22Rv1 (cell line): ENCODE measurements around the gene TPPP.

Experiments
- H3K27ac ChIP-seq: fragments of 450-650 bp; 2 replicates; pipeline ENCODE4 v1.5.1; 2017
- ZFX ChIP-seq: fragments of 450-650 bp; IDR thresholded peaks from 2 replicates; pipeline ENCODE4 v1.6.1; 2017; ENCODE audit warnings: antibody characterized with exemption, borderline replicate concordance
- TF ChIP-seq, protein P1 (sequence below): fragments of 450-650 bp; IDR thresholded peaks from 2 replicates; pipeline ENCODE4 v1.5.1; 2017; ENCODE audit warnings: mild to moderate bottlenecking

TPPP gene

DNA sequence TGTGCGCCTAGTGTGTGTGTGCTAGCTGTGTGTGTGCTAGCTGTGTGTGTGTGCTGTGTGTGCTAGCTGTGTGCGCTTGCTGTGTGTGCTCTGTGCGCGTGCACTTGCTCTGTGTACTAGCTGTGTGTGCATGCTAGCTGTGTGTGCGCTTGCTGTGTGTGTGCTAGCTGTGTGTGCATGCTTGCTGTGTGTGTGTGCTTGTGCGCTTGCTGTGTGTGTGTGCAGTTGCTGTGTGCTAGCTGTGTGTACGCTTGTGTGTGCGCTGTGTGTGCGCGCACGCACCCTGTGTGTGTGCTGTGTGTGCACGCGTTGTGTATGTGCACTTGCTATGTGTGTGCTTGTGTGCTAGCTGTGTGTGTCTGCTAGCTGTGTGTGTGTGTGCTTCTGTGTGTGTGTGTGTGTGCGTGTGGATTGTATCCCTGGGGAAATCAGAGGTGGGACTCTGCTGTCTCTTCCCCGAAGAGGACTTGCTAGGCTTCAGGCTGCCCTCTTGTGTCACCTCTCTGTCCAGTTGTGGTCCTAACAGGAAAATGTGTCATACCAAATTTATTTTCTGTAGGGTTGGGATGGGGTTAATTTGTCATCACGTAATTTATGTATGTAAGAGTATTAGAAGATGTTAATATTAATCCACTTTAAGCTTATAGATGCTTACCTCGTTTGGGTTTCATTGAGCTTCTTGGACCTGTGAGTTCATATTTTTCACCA lies 38.9 kb downstream of the TPPP start:
- no peak for TF ChIP-seq ZFX
- TF ChIP-seq, protein P1, sequence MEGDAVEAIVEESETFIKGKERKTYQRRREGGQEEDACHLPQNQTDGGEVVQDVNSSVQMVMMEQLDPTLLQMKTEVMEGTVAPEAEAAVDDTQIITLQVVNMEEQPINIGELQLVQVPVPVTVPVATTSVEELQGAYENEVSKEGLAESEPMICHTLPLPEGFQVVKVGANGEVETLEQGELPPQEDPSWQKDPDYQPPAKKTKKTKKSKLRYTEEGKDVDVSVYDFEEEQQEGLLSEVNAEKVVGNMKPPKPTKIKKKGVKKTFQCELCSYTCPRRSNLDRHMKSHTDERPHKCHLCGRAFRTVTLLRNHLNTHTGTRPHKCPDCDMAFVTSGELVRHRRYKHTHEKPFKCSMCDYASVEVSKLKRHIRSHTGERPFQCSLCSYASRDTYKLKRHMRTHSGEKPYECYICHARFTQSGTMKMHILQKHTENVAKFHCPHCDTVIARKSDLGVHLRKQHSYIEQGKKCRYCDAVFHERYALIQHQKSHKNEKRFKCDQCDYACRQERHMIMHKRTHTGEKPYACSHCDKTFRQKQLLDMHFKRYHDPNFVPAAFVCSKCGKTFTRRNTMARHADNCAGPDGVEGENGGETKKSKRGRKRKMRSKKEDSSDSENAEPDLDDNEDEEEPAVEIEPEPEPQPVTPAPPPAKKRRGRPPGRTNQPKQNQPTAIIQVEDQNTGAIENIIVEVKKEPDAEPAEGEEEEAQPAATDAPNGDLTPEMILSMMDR, result no peak
- H3K27ac ChIP-seq, result no peak overlapping the region

DNA sequence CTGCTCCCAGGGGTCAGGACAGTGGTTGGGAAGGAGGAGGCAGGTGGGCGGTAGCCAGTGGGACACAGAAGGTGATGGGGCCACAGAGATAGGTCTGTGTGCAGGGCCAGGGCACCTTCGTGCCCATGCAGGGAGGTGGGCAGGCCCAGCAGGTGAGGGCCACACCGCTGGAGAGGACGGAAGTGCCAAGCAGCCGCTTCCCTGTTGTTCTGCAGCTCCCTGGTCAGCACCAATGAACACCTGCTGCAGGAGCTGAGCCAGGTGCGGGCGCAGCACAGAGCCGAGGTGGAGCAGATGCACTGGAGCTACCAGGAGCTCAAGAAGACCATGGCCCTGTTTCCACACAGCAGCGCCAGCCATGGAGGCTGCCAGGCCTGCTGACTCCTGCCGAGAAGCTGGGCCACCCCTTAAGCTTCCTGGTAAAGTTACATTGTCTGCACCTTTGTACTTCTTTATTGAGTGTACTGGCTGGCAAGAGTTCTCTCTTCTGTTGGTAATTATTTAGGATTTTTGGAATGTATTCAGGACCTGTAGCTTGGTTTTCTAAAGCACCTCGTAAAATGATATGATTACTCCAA lies 40.3 kb downstream of the TPPP start:
- H3K27ac ChIP-seq, result no peak overlapping the region
- no peak for TF ChIP-seq ZFX
- TF ChIP-seq, protein P1, result no peak

DNA sequence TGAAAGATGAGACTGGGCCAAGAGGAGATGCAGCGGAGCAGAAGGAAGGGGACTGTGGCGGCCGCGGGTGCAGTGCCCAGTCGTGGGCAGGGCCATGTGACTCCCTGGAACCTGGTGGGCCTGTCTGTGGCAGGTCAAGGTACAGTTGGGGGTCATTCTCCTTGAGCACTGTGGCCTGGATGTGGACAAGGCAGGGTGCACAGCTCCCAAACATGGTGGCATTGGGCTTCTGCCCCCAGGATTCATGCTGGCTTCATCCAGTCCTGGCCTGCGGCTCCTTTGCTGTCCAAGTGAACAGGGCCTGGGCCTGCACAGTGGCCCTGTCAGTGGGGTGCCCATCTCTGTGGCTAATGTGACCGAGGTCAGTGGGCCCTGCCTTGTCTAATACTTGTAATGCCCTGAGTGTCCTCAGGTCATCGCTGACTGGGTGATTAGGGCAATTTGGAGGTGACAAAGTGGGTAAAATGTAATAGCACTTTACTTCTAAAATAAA lies 41.1 kb downstream of the TPPP start:
- no peak for TF ChIP-seq ZFX
- TF ChIP-seq, protein P1, result no peak
- no peak overlapping the region for H3K27ac ChIP-seq

DNA sequence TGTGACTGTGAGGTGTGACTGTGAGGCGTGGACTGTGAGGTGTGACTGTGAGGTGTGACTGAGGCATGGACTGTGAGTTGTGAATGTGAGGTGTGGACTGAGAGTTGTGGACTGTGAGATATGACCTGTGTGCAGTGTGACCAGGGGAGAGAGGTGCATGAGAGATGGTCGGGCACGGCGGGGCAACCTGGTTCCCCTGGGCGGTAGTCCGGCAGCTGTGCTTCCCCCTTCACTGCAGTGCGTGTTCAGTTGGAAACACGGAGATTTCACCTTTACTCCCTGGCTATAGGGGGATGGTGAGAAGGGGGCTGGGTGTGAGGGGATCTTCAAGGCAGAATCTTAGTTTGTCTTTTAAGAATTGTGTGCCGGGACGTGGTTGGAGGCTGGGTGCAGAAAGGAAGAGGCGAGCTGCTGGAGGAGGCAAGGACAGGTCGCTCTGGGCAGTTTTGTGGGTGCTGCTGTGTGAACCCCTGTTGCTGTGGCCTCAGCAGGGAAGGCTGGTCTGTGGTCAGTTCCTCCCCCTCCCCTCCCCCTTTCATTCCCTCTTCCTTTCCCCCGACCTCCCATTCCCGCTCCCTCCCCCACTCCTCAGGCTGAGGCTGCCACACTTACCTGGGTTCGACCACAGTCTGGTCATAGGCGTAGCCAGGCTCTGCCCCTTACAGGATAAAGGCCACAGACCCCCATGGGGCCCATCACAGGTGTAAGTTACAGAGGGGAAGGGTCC lies 41.7 kb downstream of the TPPP start:
- TF ChIP-seq, protein P1, result no peak
- no peak for TF ChIP-seq ZFX
- H3K27ac ChIP-seq, result no peak overlapping the region

DNA sequence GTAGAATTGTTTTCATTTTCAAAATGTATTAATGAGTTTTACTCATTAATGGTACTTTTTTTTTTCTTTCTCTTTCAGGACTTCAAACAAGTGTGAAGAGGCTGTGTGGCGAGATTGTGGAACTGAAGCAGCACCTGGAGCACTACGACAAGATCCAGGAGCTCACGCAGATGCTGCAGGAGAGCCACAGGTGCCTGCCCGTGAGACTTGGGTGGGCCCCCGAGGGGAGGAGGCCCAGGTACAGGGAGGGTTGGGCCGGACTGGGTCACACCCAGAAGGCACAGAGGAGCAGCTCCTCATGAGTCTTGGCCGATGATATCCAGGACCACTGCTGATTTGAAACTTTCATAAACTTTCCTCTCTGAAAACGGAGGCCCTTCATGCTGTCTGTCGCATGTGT lies 45.4 kb downstream of the TPPP start:
- TF ChIP-seq, protein P1, result no peak
- TF ChIP-seq ZFX, result no peak
- no peak overlapping the region for H3K27ac ChIP-seq

DNA sequence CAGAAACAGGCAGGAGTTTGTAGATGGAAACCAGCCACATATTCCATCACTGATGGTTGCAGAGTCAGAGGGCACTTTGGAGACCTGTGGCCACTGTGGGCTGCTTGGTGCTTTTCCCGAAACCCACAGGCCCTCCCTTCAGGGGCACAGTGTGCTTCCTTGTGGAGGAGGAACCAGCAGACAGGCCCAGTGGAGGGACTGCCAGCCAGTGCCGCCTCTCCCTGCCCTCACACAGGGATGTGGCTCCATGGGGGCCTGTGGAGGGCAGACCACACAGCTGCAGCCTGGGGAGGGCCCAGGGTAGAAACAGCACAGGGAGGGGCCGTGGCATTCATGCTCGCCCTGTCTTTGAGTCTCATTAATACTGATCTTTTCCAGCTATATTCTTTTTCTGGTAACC lies 45.8 kb downstream of the TPPP start:
- H3K27ac ChIP-seq, result no peak overlapping the region
- no peak for TF ChIP-seq ZFX
- TF ChIP-seq, protein P1, result no peak
